CD4-positive, alpha-beta T cell treated with Interleukin-6 for 4 hours (primary cell): ENCODE results near the gene IVD.
A peak's percentile ranks its signal among the peaks of the same experiment; 100 is the strongest.

Experiments
- DNase-seq: peaks from one replicate; pipeline ENCODE4 v3.0.0-alpha.2; 2020; ENCODE audit warnings: mixed read lengths

The IVD gene

GRCh38 chr15:40379374-40379773, 26.2 kb upstream of the IVD start:
- DNase-seq = no peak

GRCh38 chr15:40379853-40380252, 25.7 kb upstream of the IVD start:
- no peak for DNase-seq

- no peak for DNase-seq
These were observed 25.0 kb upstream of the IVD start for GRCh38 chr15:40380636-40381035.

GRCh38 chr15:40381818-40382529, 23.6 kb upstream of the IVD start:
- DNase-seq = no peak

- peak; percentile 96 for DNase-seq
These were observed 22.8 kb upstream of the IVD start, which contains the start of gene KNSTRN for GRCh38 chr15:40382580-40383456. KNSTRN (plus strand) TSS chr15:40382721; CDS start chr15:40382836, 115 bp downstream.

GRCh38 chr15:40386480-40386879, 19.1 kb upstream of the IVD start:
- DNase-seq = no peak

GRCh38 chr15:40388941-40389823, 16.4 kb upstream of the IVD start:
- DNase-seq = no peak

GRCh38 chr15:40389824-40390595, 15.6 kb upstream of the IVD start:
- no peak for DNase-seq

GRCh38 chr15:40392986-40393948, 12.3 kb upstream of the IVD start:
- no peak for DNase-seq

GRCh38 chr15:40397688-40398412, 7.7 kb upstream of the IVD start:
- no peak for DNase-seq

GRCh38 chr15:40398413-40398873, 7.2 kb upstream of the IVD start:
- peak; percentile 21 for DNase-seq

GRCh38 chr15:40399370-40399769, 6.2 kb upstream of the IVD start:
- DNase-seq = no peak

- DNase-seq = no peak
These were observed 1.9 kb downstream of the IVD start for GRCh38 chr15:40407330-40407990.

- DNase-seq = no peak
These were observed 3.8 kb downstream of the IVD start for GRCh38 chr15:40409366-40409765.

GRCh38 chr15:40410476-40410875, 4.9 kb downstream of the IVD start:
- no peak for DNase-seq

- no peak for DNase-seq
These were observed 6.6 kb downstream of the IVD start for GRCh38 chr15:40412095-40412759.

- DNase-seq = no peak
These were observed 7.4 kb downstream of the IVD start for GRCh38 chr15:40413036-40413435.

- no peak for DNase-seq
These were observed 9.2 kb downstream of the IVD start for GRCh38 chr15:40414816-40415215.

- DNase-seq = no peak
These were observed 9.6 kb downstream of the IVD start for GRCh38 chr15:40415226-40415625.
